Kidney capillary endothelial cell (primary cell): ENCODE results near the gene SUGCT.
A peak's percentile ranks its signal among the peaks of the same experiment; 100 is the strongest.

ENCODE experiments used
- DNase-seq: peaks from one replicate; pipeline ENCODE4 v3.0.0-alpha.2; 2018; ENCODE audit warnings: low spot score

SUGCT gene

GRCh38 chr7:40723829-40724228 is 589.0 kb downstream of the SUGCT start:
- no peak for DNase-seq

- no peak for DNase-seq
Measured at GRCh38 chr7:40726559-40726958, 591.8 kb downstream of the SUGCT start.

GRCh38 chr7:40733114-40733513 is 598.3 kb downstream of the SUGCT start:
- no peak for DNase-seq

- DNase-seq, result peak; percentile 26
Measured at GRCh38 chr7:40733578-40733977, 598.8 kb downstream of the SUGCT start.

GRCh38 chr7:40739257-40739656 is 604.5 kb downstream of the SUGCT start:
- no peak for DNase-seq

GRCh38 chr7:40742270-40742669 is 607.5 kb downstream of the SUGCT start:
- DNase-seq, result no peak

GRCh38 chr7:40746841-40747556 is 612.2 kb downstream of the SUGCT start:
- DNase-seq, result no peak

GRCh38 chr7:40747856-40748255 is 613.1 kb downstream of the SUGCT start:
- DNase-seq, result no peak

- DNase-seq, result no peak
Measured at GRCh38 chr7:40749877-40750276, 615.1 kb downstream of the SUGCT start.

- DNase-seq, result no peak
Measured at GRCh38 chr7:40753455-40753854, 618.6 kb downstream of the SUGCT start.

- no peak for DNase-seq
Measured at GRCh38 chr7:40755438-40755837, 620.6 kb downstream of the SUGCT start.

GRCh38 chr7:40757109-40757508 is 622.3 kb downstream of the SUGCT start:
- no peak for DNase-seq

GRCh38 chr7:40758590-40758989 is 623.8 kb downstream of the SUGCT start:
- DNase-seq, result no peak

- no peak for DNase-seq
Measured at GRCh38 chr7:40760293-40760964, 625.6 kb downstream of the SUGCT start.

GRCh38 chr7:40760987-40761386 is 626.2 kb downstream of the SUGCT start:
- DNase-seq, result no peak

- DNase-seq, result no peak
Measured at GRCh38 chr7:40761762-40762560, 627.2 kb downstream of the SUGCT start.

GRCh38 chr7:40763319-40764287 is 628.8 kb downstream of the SUGCT start:
- DNase-seq, result no peak

- no peak for DNase-seq
Measured at GRCh38 chr7:40765639-40766038, 630.8 kb downstream of the SUGCT start.

- no peak for DNase-seq
Measured at GRCh38 chr7:40772096-40772495, 637.3 kb downstream of the SUGCT start.

- DNase-seq, result no peak
Measured at GRCh38 chr7:40773656-40774055, 638.9 kb downstream of the SUGCT start.

GRCh38 chr7:40775877-40776276 is 641.1 kb downstream of the SUGCT start:
- no peak for DNase-seq
